Fibroblast of mammary gland (primary cell): Measurements from ENCODE around the gene EVI5.
"Not testable (repeated sequence)": the region's sequence is repeated elsewhere in the genome, so short reads cannot be mapped to it uniquely, and the experiment has no call there.

Source experiments
- DNase-seq: peaks from one replicate; pipeline ENCODE4 v3.0.0-alpha.2; 2010; ENCODE audit warnings: low read depth
- H3K4me3 ChIP-seq: 2 replicates; pipeline ENCODE4 v1.5.1; 2011; ENCODE audit warnings: low read depth, mild to moderate bottlenecking, low read length, moderate library complexity; ENCODE audit not compliant: control insufficient read depth
- CTCF ChIP-seq: conservative IDR thresholded peaks from 2 replicates; pipeline ENCODE4 v1.5.1; 2011; ENCODE audit warnings: low read depth, low read length, inconsistent platforms; ENCODE audit not compliant: control insufficient read depth, insufficient read depth

EVI5 gene

GRCh38 chr1:92662048-92662447 is 122.9 kb downstream of the EVI5 start:
- DNase-seq, result no peak
- no peak for TF ChIP-seq CTCF
- H3K4me3 ChIP-seq, result no peak overlapping the region

GRCh38 chr1:92657701-92658100 is 127.2 kb downstream of the EVI5 start:
- no peak for TF ChIP-seq CTCF
- no peak for DNase-seq
- H3K4me3 ChIP-seq, result no peak overlapping the region

- H3K4me3 ChIP-seq, result no peak overlapping the region
- DNase-seq, result no peak
- TF ChIP-seq CTCF, result no peak
These were observed 129.6 kb downstream of the EVI5 start for GRCh38 chr1:92655197-92655801.

DNA sequence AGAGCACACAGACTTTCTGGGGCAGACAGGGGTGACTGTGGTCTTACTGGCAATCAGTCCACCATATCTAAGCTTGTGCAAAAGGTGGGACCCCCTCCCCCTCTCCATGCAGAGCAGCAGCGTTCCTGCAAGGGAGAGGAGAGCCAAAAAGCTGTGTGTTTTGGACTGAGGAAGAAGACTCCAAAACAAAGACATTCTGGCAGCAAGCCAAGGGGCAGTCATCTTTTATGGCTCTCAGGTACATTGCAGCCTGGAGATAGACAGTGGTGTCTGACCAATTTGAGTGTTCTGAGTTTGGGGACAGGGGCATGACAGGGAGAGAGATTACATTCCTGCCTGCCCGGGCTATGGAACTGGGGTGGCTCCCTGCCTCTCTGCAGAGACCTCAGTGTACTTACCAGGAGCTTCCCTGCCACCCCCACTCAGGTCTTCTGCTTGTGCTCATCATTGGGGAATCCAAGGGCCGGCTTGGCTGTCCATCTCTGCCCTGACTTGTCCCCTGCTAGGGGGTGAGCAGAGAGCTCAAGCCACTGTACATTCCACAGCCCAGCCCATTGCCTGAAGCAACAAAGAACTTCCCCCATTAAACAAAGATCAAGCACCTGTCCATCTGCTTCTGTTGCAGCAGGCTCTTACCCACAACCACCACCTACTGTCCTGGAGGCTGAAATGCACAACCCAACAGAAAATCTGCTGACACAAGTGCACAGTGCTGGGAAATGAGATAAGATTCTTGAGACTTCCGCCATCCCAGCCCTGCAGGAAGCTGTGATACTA is 131.1 kb downstream of the EVI5 start:
- no peak for DNase-seq
- H3K4me3 ChIP-seq, result no peak overlapping the region
- TF ChIP-seq CTCF, result no peak

- not testable (repeated sequence) for DNase-seq, H3K4me3 ChIP-seq
These were observed 144.2 kb downstream of the EVI5 start for GRCh38 chr1:92640686-92641085.

- TF ChIP-seq CTCF, result no peak
- no peak overlapping the region for H3K4me3 ChIP-seq
- no peak for DNase-seq
These were observed 146.4 kb downstream of the EVI5 start for GRCh38 chr1:92638498-92638897.

GRCh38 chr1:92635203-92635602 is 149.7 kb downstream of the EVI5 start:
- DNase-seq, H3K4me3 ChIP-seq: not testable (repeated sequence)
